ENCODE results near the gene EFNA5. TPM values are rescaled to one million over a fixed set of nuclear protein-coding genes. Genes with fewer than 3 reads are reported as not detected.

Gene EFNA5
- polyA plus RNA-seq, 1 donor (not counting 4 experiments of a cell fraction or from before 2014, with no cell fraction given) = 4.8 TPM

DNA sequence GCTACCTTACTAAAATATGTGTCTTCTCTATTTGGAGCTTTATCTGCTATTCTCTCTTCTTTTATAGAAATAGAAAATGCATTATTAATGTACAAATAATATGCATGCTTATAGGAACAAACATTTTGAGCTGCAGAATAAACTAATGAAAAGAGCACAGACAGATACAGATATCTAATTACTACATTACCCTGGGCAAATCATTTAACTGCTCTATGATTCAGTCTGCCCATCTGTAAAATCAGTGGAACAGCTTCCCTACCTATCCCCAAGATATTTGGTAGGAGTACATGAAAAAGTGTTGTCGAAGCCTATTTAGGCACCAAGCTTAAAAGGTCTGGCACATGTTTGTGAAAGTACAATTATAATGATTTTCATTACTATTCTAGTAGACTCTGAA is 166.3 kb downstream of the EFNA5 start:
- Histone ChIP-seq H3K4me2 (ENCODE audit: control insufficient read depth, extremely low read depth, insufficient read depth, low read depth, low read length) (no peak overlapping the region), H2AFZ (ENCODE audit: control insufficient read depth, low read length) (no peak overlapping the region), H3K36me3 (ENCODE audit: control insufficient read depth in 2 of 2, extremely low read depth in 1 of 2, insufficient read depth in 2 of 2, low read length in 2 of 2) (no peaks in the 10 kb centered on the region), H4K20me1 (ENCODE audit: control insufficient read depth, extremely low read depth, insufficient read depth, low read length) (no peaks in the 10 kb centered on the region), H3K4me1 (ENCODE audit: control insufficient read depth, extremely low read depth, insufficient read depth, low read length) (peaks cover 7% of the 10 kb centered on the region), H3K79me2 (ENCODE audit: control insufficient read depth, insufficient read depth, low read length) (no peaks in the 10 kb centered on the region), H3K27ac (ENCODE audit: control insufficient read depth, insufficient read depth, low read length) (no peak overlapping the region), H3K4me3 (ENCODE audit: control insufficient read depth in 2 of 3, extremely low read depth in 1 of 3, insufficient read depth in 2 of 3, low read depth in 1 of 3, low read length in 3 of 3) (no peak overlapping the region), H3K9me3 (ENCODE audit: control insufficient read depth, low read depth, low read length) (no peaks in the 10 kb centered on the region), H3K27me3 (ENCODE audit: control insufficient read depth, extremely low read depth, insufficient read depth, low read length) (no peaks in the 10 kb centered on the region), H3K9ac (ENCODE audit: control insufficient read depth, extremely low read depth, insufficient read depth, low read length) (no peak overlapping the region), H3K9me1 (ENCODE audit: control insufficient read depth, extremely low read depth, insufficient read depth, low read length) (no peaks in the 10 kb centered on the region)
- DNase-seq (ENCODE audit: low read depth, low spot score) = no peak
- TF ChIP-seq EZH2 (IDR thresholded peaks at IDR 0.05; ENCODE audit: low read length) = no peak
- dilution Hi-C loops (cut with MboI; ENCODE audit: extremely low pct_ligation_motif_present, low sequenced_read_pairs) = no loop called here
- FAIRE-seq = no peak

DNA sequence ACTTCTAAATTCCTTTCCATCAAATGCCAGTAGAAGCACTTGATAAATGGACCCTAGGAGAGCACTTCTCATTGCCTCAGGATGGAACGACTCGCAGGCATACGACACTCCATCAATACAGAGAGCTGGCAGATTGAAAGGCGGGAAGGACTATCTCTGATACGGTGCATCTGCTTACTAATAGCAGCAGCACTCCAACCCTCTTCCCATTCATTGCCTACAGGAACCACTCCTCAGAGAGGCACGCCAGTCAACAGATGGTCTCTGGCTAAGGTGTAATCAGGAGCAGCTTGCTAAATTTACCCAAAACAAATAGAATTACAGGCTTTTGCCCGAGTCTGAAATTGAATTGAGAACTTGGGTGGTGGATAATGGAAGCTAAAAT is 168.1 kb downstream of the EFNA5 start:
- H3K9me1 ChIP-seq (ENCODE audit: control insufficient read depth, extremely low read depth, insufficient read depth, low read length) = no peaks in the 10 kb centered on the region
- dilution Hi-C loops (cut with MboI; ENCODE audit: extremely low pct_ligation_motif_present, low sequenced_read_pairs) = no loop called here
- TF ChIP-seq, protein P1, sequence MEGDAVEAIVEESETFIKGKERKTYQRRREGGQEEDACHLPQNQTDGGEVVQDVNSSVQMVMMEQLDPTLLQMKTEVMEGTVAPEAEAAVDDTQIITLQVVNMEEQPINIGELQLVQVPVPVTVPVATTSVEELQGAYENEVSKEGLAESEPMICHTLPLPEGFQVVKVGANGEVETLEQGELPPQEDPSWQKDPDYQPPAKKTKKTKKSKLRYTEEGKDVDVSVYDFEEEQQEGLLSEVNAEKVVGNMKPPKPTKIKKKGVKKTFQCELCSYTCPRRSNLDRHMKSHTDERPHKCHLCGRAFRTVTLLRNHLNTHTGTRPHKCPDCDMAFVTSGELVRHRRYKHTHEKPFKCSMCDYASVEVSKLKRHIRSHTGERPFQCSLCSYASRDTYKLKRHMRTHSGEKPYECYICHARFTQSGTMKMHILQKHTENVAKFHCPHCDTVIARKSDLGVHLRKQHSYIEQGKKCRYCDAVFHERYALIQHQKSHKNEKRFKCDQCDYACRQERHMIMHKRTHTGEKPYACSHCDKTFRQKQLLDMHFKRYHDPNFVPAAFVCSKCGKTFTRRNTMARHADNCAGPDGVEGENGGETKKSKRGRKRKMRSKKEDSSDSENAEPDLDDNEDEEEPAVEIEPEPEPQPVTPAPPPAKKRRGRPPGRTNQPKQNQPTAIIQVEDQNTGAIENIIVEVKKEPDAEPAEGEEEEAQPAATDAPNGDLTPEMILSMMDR (optimal IDR thresholded peaks at IDR 0.05 in 1 of 3, IDR thresholded peaks at IDR 0.05 in 1 of 3, conservative IDR thresholded peaks at IDR 0.05 in 1 of 3; ENCODE audit: extremely low read depth in 1 of 3, insufficient read depth in 2 of 3, low read length in 3 of 3) = no peak
- no peak for TF ChIP-seq EZH2 (IDR thresholded peaks at IDR 0.05; ENCODE audit: low read length)
- no peak overlapping the region for H3K9ac ChIP-seq (ENCODE audit: control insufficient read depth, extremely low read depth, insufficient read depth, low read length)
- peak overlapping the region; percentile 35 for H3K4me2 ChIP-seq (ENCODE audit: control insufficient read depth, extremely low read depth, insufficient read depth, low read depth, low read length)
- H2AFZ ChIP-seq (ENCODE audit: control insufficient read depth, low read length) = no peak overlapping the region
- H3K4me3 ChIP-seq (ENCODE audit: control insufficient read depth in 2 of 3, extremely low read depth in 1 of 3, insufficient read depth in 2 of 3, low read depth in 1 of 3, low read length in 3 of 3) = no peak overlapping the region
- peaks cover 7% of the 10 kb centered on the region for H3K4me1 ChIP-seq (ENCODE audit: control insufficient read depth, extremely low read depth, insufficient read depth, low read length)
- H4K20me1 ChIP-seq (ENCODE audit: control insufficient read depth, extremely low read depth, insufficient read depth, low read length) = no peaks in the 10 kb centered on the region
- H3K79me2 ChIP-seq (ENCODE audit: control insufficient read depth, insufficient read depth, low read length) = peaks cover 4% of the 10 kb centered on the region
- DNase-seq (ENCODE audit: low read depth, low spot score) = no peak
- no peaks in the 10 kb centered on the region for H3K27me3 ChIP-seq (ENCODE audit: control insufficient read depth, extremely low read depth, insufficient read depth, low read length)
- no peaks in the 10 kb centered on the region for H3K36me3 ChIP-seq (ENCODE audit: control insufficient read depth in 2 of 2, extremely low read depth in 1 of 2, insufficient read depth in 2 of 2, low read length in 2 of 2)
- FAIRE-seq = no peak
- no peaks in the 10 kb centered on the region for H3K9me3 ChIP-seq (ENCODE audit: control insufficient read depth, low read depth, low read length)
- H3K27ac ChIP-seq (ENCODE audit: control insufficient read depth, insufficient read depth, low read length) = no peak overlapping the region

DNA sequence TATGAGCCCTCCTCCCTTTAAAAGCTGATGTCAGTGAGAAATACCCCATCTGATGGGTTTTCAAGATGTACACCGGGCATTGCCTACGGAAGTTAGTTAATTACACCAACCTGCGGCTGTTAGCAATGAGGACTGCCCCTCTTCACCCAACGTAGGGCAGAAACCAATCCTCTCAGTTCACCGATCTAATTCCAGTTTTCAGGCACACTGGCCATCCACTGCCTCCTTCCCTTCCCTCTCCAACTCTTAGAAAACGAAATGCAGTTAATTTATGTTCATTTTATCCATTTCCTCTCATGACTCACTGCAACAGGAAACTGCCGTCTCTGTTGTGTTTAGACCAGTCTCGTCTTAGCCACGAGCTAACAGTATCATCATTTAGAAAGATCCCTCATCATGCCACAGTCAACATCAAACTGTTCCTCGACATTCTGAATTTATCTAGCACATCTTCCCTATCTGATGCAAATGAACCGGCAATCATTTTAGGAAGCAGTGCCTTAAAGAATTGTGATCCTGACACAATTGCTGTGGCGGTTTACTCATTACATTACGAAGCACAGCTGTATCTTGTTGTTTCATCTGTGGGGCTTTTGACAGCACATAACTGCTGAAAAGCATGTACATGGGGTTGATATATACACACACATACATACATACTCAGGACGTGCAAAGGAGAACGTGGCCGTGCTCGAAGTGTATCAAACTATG is 168.6 kb downstream of the EFNA5 start:
- dilution Hi-C loops (cut with MboI; ENCODE audit: extremely low pct_ligation_motif_present, low sequenced_read_pairs) = no loop called here
- no peaks in the 10 kb centered on the region for H3K27me3 ChIP-seq (ENCODE audit: control insufficient read depth, extremely low read depth, insufficient read depth, low read length)
- H3K4me2 ChIP-seq (ENCODE audit: control insufficient read depth, extremely low read depth, insufficient read depth, low read depth, low read length) = peak overlapping the region; percentile 35
- no peaks in the 10 kb centered on the region for H3K36me3 ChIP-seq (ENCODE audit: control insufficient read depth in 2 of 2, extremely low read depth in 1 of 2, insufficient read depth in 2 of 2, low read length in 2 of 2)
- no peak overlapping the region for H3K9ac ChIP-seq (ENCODE audit: control insufficient read depth, extremely low read depth, insufficient read depth, low read length)
- H3K4me3 ChIP-seq (ENCODE audit: control insufficient read depth in 2 of 3, extremely low read depth in 1 of 3, insufficient read depth in 2 of 3, low read depth in 1 of 3, low read length in 3 of 3) = no peak overlapping the region
- DNase-seq (ENCODE audit: low read depth, low spot score) (no peak), FAIRE-seq (peak; percentile 48)
- TF ChIP-seq EZH2 (IDR thresholded peaks at IDR 0.05; ENCODE audit: low read length) = no peak
- TF ChIP-seq, protein P1 (optimal IDR thresholded peaks at IDR 0.05 in 1 of 3, IDR thresholded peaks at IDR 0.05 in 1 of 3, conservative IDR thresholded peaks at IDR 0.05 in 1 of 3; ENCODE audit: extremely low read depth in 1 of 3, insufficient read depth in 2 of 3, low read length in 3 of 3) = no peak
- no peak overlapping the region for H2AFZ ChIP-seq (ENCODE audit: control insufficient read depth, low read length)
- H3K9me3 ChIP-seq (ENCODE audit: control insufficient read depth, low read depth, low read length) = no peaks in the 10 kb centered on the region
- peaks cover 7% of the 10 kb centered on the region for H3K4me1 ChIP-seq (ENCODE audit: control insufficient read depth, extremely low read depth, insufficient read depth, low read length)
- no peaks in the 10 kb centered on the region for H3K9me1 ChIP-seq (ENCODE audit: control insufficient read depth, extremely low read depth, insufficient read depth, low read length)
- peaks cover 4% of the 10 kb centered on the region for H3K79me2 ChIP-seq (ENCODE audit: control insufficient read depth, insufficient read depth, low read length)
- no peak overlapping the region for H3K27ac ChIP-seq (ENCODE audit: control insufficient read depth, insufficient read depth, low read length)
- no peaks in the 10 kb centered on the region for H4K20me1 ChIP-seq (ENCODE audit: control insufficient read depth, extremely low read depth, insufficient read depth, low read length)

All from keratinocyte (primary cell).